Mesendoderm (in vitro differentiated cells): ENCODE measurements around the gene CCNY.

Source experiments
- DNase-seq: peaks from one replicate; pipeline ENCODE4 v3.0.0; 2013
- H2AK5ac ChIP-seq: 2 replicates; pipeline ENCODE4 v1.6.1; 2013; ENCODE audit warnings: low read length, inconsistent platforms
- H2BK120ac ChIP-seq: 2 replicates; pipeline ENCODE4 v1.6.1; 2013; ENCODE audit warnings: low read depth, mild to moderate bottlenecking, low read length, moderate library complexity, mixed read lengths
- H2BK15ac ChIP-seq: replicated peaks from 2 replicates; pipeline ENCODE4 v1.6.1; 2013; ENCODE audit warnings: low read depth, mild to moderate bottlenecking, moderate library complexity
- H2BK5ac ChIP-seq: 2 replicates; pipeline ENCODE4 v1.6.1; 2013; ENCODE audit warnings: low read length, inconsistent platforms
- H3K18ac ChIP-seq: 2 replicates; pipeline ENCODE4 v1.6.1; 2013; ENCODE audit warnings: mild to moderate bottlenecking, low read length, mixed read lengths
- H3K23ac ChIP-seq: one replicate; pipeline ENCODE4 v1.6.1; 2013; ENCODE audit warnings: low read length
- H3K27ac ChIP-seq: 2 replicates; pipeline ENCODE4 v1.5.1; 2013; ENCODE audit warnings: low read depth, mild to moderate bottlenecking, inconsistent platforms, low read length, moderate library complexity
- H3K27me3 ChIP-seq: 2 replicates; pipeline ENCODE4 v1.6.1; 2013; ENCODE audit warnings: low read length, control low read depth, mild to moderate bottlenecking, inconsistent platforms; ENCODE audit not compliant: insufficient read depth, poor library complexity
- H3K36me3 ChIP-seq: 2 replicates; pipeline ENCODE4 v1.6.1; 2013; ENCODE audit warnings: low read length, inconsistent platforms; ENCODE audit not compliant: control insufficient read depth, insufficient read depth
- H3K4ac ChIP-seq: one replicate; pipeline ENCODE4 v1.6.1; 2013; ENCODE audit warnings: low read depth, mild to moderate bottlenecking, low read length, moderate library complexity
- H3K4me1 ChIP-seq: 2 replicates; pipeline ENCODE4 v1.6.1; 2013; ENCODE audit warnings: low read depth, low read length, inconsistent platforms; ENCODE audit not compliant: control insufficient read depth
- H3K4me2 ChIP-seq: 2 replicates; pipeline ENCODE4 v1.6.1; 2013; ENCODE audit warnings: low read length
- H3K4me3 ChIP-seq: 2 replicates; pipeline ENCODE4 v1.5.1; 2013; ENCODE audit warnings: mild to moderate bottlenecking, low read length
- H3K56ac ChIP-seq: one replicate; pipeline ENCODE4 v1.6.1; 2013; ENCODE audit warnings: low read length
- H3K79me1 ChIP-seq: 2 replicates; pipeline ENCODE4 v1.6.1; 2013; ENCODE audit warnings: low read length, inconsistent platforms
- H3K79me2 ChIP-seq: 2 replicates; pipeline ENCODE4 v1.6.1; 2013; ENCODE audit warnings: mild to moderate bottlenecking, low read length; ENCODE audit not compliant: control insufficient read depth, insufficient read depth
- H3K9ac ChIP-seq: 2 replicates; pipeline ENCODE4 v1.6.1; 2013; ENCODE audit warnings: low read length, inconsistent platforms
- H4K5ac ChIP-seq: one replicate; pipeline ENCODE4 v1.6.1; 2013; ENCODE audit warnings: low read length
- H4K8ac ChIP-seq: one replicate; pipeline ENCODE4 v1.6.1; 2013; ENCODE audit warnings: low read depth, mild to moderate bottlenecking, control low read depth, low read length, moderate library complexity
- WGBS: extraction: QIAGEN DNeasy Blood & Tissue Kit; methylation state at CpG from one replicate; pipeline ENCODE4 v1.1.7; 2013; ENCODE audit warnings: low lambda C conversion rate, missing lambda C conversion rate; ENCODE audit not compliant: insufficient coverage; ENCODE audit errors: extremely low coverage; 5-methylcytosine and 5-hydroxymethylcytosine counted together

CCNY gene

DNA sequence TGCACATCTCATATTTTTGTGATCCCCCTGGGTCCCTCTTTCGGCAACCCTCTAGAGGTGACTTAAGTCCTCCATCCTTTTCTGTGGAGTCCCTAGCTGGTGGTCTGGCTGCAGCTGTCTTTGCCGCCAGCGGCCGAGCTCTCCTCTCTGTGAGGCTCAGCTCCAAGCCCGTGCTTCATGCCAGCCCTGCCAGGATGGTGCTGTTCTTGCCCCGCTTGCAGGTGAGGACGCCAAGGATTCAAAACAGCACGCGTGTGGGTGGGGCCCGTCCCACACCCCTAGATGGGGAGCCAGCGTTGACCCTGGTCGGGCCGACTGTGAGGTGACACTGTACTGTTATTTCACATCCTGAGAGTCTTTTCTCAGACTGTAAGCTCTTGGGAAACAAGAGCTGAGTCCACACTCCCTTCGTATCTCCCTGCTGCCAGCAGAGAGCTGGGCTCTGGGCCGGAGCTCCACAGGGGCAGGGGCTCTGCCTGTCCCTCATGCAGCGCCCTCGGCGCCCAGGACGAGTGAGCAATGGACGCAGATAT lies 232.2 kb downstream of the CCNY start:
- no peaks in the 10 kb centered on the region for H3K79me1 ChIP-seq
- H2BK5ac ChIP-seq = no peak overlapping the region
- no peak overlapping the region for H3K4me3 ChIP-seq
- no peak overlapping the region for H2BK15ac ChIP-seq
- no peaks in the 10 kb centered on the region for H3K27me3 ChIP-seq
- no peak overlapping the region for H2BK120ac ChIP-seq
- no peak overlapping the region for H3K27ac ChIP-seq
- no peaks in the 10 kb centered on the region for H3K4me1 ChIP-seq
- no peaks in the 10 kb centered on the region for H3K79me2 ChIP-seq
- no peak overlapping the region for H4K8ac ChIP-seq
- H3K23ac ChIP-seq = no peak overlapping the region
- no peak overlapping the region for H3K4ac ChIP-seq
- peaks cover 2% of the 10 kb centered on the region for H3K36me3 ChIP-seq
- no CpG with 5 or more reads among the region's 20 CpGs for WGBS
- H3K18ac ChIP-seq = no peak overlapping the region
- H4K5ac ChIP-seq = no peak overlapping the region
- no peak overlapping the region for H2AK5ac ChIP-seq
- no peak overlapping the region for H3K56ac ChIP-seq
- H3K4me2 ChIP-seq = no peak overlapping the region
- no peak overlapping the region for H3K9ac ChIP-seq
- no peak for DNase-seq

DNA sequence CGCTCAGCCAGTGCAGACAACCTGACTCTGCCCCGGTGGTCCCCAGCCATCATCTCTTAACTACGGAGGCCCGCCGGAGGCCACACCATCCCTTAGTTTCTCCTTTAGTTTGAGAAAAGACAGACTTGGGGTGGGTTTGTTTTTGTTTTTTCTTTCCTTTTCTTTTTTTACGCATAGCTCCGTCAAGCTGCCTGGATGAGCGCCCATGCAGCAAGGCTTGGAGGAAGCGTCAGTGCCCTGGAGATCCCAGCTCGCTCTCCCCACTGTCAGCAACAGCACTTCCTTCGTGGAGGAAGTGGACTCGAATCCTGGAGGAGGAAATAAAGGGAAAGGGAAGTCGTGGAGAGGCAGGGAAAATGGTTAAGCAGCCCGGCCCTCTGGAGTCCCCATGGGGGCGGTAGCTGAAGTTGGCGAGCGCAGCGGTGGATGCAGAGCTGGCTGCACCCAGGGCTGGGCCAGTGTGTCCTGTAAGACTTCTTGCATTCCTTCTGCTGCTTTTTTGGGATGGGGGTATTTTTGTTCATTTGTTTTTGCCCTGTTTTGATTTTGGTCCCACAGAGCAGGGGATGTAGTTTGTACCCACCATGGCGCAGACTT lies 232.9 kb downstream of the CCNY start:
- no peak overlapping the region for H2BK5ac ChIP-seq
- H3K4me3 ChIP-seq = no peak overlapping the region
- no peak overlapping the region for H4K5ac ChIP-seq
- no peak overlapping the region for H2BK15ac ChIP-seq
- H3K18ac ChIP-seq = no peak overlapping the region
- no peak overlapping the region for H3K4ac ChIP-seq
- H3K27ac ChIP-seq = no peak overlapping the region
- no peaks in the 10 kb centered on the region for H3K27me3 ChIP-seq
- H3K4me1 ChIP-seq = no peaks in the 10 kb centered on the region
- H3K79me2 ChIP-seq = no peaks in the 10 kb centered on the region
- no peak overlapping the region for H3K9ac ChIP-seq
- H3K56ac ChIP-seq = no peak overlapping the region
- no peak overlapping the region for H2AK5ac ChIP-seq
- H4K8ac ChIP-seq = no peak overlapping the region
- no peak overlapping the region for H3K23ac ChIP-seq
- no peak overlapping the region for H2BK120ac ChIP-seq
- H3K36me3 ChIP-seq = peaks cover 2% of the 10 kb centered on the region
- H3K4me2 ChIP-seq = no peak overlapping the region
- no CpG with 5 or more reads among the region's 19 CpGs for WGBS
- no peaks in the 10 kb centered on the region for H3K79me1 ChIP-seq
- no peak for DNase-seq

DNA sequence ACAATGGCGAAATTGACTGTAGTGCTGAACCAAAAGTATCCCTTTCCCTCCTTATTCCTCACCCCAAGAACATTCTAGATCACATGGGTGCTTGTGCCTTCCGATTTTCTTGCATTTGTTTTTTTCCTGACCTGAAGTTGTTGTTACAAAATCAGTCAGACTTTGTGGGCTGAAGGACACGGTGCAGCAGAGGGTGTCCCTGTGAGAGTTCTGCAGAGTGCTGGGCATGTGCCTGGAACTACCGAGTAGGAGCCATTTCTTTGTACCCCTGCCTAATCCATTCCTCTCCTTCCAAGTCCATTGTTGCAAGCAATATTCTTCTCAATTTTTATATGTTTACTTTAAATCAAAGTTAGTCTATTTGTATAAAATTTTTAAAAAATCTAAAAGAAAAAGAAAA lies 233.5 kb downstream of the CCNY start:
- Histone ChIP-seq H3K4ac (no peak overlapping the region), H2AK5ac (no peak overlapping the region), H3K23ac (no peak overlapping the region), H3K9ac (no peak overlapping the region), H2BK15ac (no peak overlapping the region), H3K56ac (no peak overlapping the region), H4K8ac (no peak overlapping the region), H3K27ac (no peak overlapping the region), H2BK120ac (no peak overlapping the region), H3K18ac (no peak overlapping the region), H3K36me3 (peaks cover 2% of the 10 kb centered on the region), H3K4me2 (no peak overlapping the region), H3K4me1 (no peaks in the 10 kb centered on the region), H3K27me3 (no peaks in the 10 kb centered on the region), H3K79me2 (no peaks in the 10 kb centered on the region), H2BK5ac (no peak overlapping the region), H3K79me1 (no peaks in the 10 kb centered on the region), H4K5ac (no peak overlapping the region), H3K4me3 (no peak overlapping the region)
- WGBS = no CpG with 5 or more reads among the region's 4 CpGs
- DNase-seq = no peak

DNA sequence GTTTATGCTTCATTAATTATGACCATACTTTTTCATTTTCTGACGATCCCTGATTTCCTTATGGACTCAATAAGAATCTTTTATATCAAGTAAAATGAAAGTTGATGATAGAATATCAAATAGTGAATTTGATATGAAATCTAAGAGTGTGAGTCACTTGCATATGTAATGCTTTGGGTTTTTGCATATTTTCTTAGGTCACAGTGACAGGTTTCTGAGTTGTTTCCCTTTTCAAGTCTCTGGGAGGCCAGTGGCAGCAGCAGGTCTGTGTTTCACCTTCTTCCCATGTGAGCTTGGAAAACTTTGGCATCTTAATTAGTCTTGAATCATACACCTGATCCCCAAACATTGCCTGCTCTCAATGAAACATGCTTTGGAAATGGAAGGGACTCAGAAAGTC lies 234.1 kb downstream of the CCNY start:
- Histone ChIP-seq H2BK5ac (no peak overlapping the region), H2AK5ac (no peak overlapping the region), H3K27ac (no peak overlapping the region), H3K9ac (no peak overlapping the region), H3K4me1 (no peaks in the 10 kb centered on the region), H3K4me2 (no peak overlapping the region), H3K23ac (no peak overlapping the region), H3K27me3 (no peaks in the 10 kb centered on the region), H3K18ac (no peak overlapping the region), H3K56ac (no peak overlapping the region), H3K36me3 (peaks cover 2% of the 10 kb centered on the region), H3K4me3 (no peak overlapping the region), H4K5ac (no peak overlapping the region), H3K4ac (no peak overlapping the region), H2BK15ac (no peak overlapping the region), H3K79me2 (no peaks in the 10 kb centered on the region), H2BK120ac (no peak overlapping the region), H3K79me1 (no peaks in the 10 kb centered on the region), H4K8ac (no peak overlapping the region)
- no CpG with 5 or more reads among the region's 1 CpG for WGBS
- DNase-seq = no peak

DNA sequence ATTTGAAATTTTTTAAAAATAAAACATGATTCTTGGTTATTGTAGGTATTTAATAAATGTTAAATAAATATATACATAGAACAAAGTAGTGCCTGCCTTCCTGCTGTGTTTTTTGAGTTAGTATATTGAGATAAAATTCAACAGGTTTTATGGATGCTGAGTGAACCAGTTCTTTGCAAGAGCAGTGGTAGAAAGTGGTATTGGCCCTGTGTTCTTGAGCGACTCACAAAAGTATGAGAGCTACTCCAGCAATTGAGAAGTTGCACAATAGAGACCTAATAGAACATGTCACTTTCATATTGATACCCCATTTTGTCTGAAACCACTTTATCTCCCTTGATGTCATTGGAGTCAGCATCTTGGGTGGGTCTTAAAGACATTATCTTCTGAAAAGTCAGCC lies 236.3 kb downstream of the CCNY start:
- Histone ChIP-seq H2BK15ac (no peak overlapping the region), H4K8ac (no peak overlapping the region), H3K9ac (no peak overlapping the region), H4K5ac (no peak overlapping the region), H3K79me1 (no peaks in the 10 kb centered on the region), H3K79me2 (no peaks in the 10 kb centered on the region), H3K27ac (no peak overlapping the region), H2BK120ac (no peak overlapping the region), H3K4me1 (no peaks in the 10 kb centered on the region), H3K56ac (no peak overlapping the region), H2AK5ac (no peak overlapping the region), H3K27me3 (no peaks in the 10 kb centered on the region), H3K4ac (no peak overlapping the region), H3K36me3 (no peaks in the 10 kb centered on the region), H3K4me3 (no peak overlapping the region), H2BK5ac (no peak overlapping the region), H3K4me2 (no peak overlapping the region), H3K18ac (no peak overlapping the region), H3K23ac (no peak overlapping the region)
- no CpG with 5 or more reads among the region's 1 CpG for WGBS
- DNase-seq = no peak

DNA sequence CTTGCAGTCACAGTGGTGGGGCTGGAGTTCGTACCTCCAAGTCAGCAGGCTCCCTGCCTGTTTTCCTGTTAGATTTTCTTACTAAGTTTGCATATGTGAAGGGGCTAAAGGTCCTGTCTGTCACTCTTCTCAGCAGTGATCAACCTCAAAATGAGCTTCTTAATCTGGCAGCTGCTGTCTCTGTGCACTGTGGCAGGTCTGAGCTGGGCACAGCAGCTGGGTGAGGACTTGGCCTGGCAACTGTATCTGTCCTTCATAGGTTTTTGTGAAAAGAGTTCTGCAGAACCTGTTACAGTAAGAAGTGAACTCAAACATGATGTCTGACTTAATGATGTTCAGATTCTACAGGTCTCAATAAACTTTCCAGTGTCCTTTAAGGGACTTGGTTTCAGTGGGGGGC lies 237.5 kb downstream of the CCNY start:
- Histone ChIP-seq H3K79me1 (no peaks in the 10 kb centered on the region), H3K4me1 (no peaks in the 10 kb centered on the region), H4K5ac (no peak overlapping the region), H3K27ac (no peak overlapping the region), H3K4ac (no peak overlapping the region), H3K79me2 (no peaks in the 10 kb centered on the region), H3K4me3 (no peak overlapping the region), H3K18ac (no peak overlapping the region), H3K23ac (no peak overlapping the region), H3K9ac (no peak overlapping the region), H3K4me2 (no peak overlapping the region), H3K56ac (no peak overlapping the region), H2BK15ac (no peak overlapping the region), H3K36me3 (no peaks in the 10 kb centered on the region), H2BK120ac (no peak overlapping the region), H2BK5ac (no peak overlapping the region), H2AK5ac (no peak overlapping the region), H4K8ac (no peak overlapping the region), H3K27me3 (no peaks in the 10 kb centered on the region)
- DNase-seq = no peak
- WGBS = no CpG with 5 or more reads among the region's 1 CpG
